GM18951 (cell line): Measurements from ENCODE around the gene NPR3.

Experiments used
- POLR2A ChIP-seq: IDR thresholded peaks from 4 replicates; pipeline ENCODE4 v1.6.1; 2011; ENCODE audit warnings: mild to moderate bottlenecking; ENCODE audit not compliant: insufficient read length, insufficient read depth; ENCODE audit errors: extremely low read depth
- in situ Hi-C: fragments of 300-500 bp; cut with MboI; formaldehyde crosslinking; loops from one replicate; pipeline ENCODE4 v1.12.0; 2022; ENCODE audit warnings: low sequenced_read_pairs, mixed read lengths, inconsistent platforms; ENCODE audit not compliant: unreplicated experiment

Gene NPR3

DNA sequence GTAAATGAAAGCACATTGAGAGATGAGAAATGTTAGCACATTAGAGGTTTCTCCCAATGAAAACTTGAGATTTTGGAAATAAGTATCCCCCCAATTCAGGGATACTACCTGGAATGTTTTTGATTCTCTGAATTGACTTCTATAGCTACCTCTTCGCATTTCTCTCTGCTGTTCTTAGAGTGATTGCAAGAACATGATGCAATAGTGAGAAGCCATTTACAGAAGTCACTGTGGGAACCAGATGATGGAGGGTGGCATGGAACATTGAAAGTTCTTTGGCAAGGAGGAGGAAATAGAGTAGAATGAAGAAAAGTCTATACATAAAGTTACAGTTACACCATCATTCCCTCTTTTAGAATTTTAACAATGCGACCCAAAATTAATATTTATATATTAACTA, 9.2 kb downstream of the NPR3 start:
- in situ Hi-C loops, result loop anchor here (25.0 kb wide), 1 partner anchor 667 kb away; no protein-coding TSS in a partner anchor
- no peak for TF ChIP-seq POLR2A

GRCh38 chr5:32721626-32722025, 10.5 kb downstream of the NPR3 start:
- TF ChIP-seq POLR2A, result no peak

GRCh38 chr5:32722957-32723356, 11.8 kb downstream of the NPR3 start:
- in situ Hi-C loops, result loop anchor here (25.0 kb wide), 1 partner anchor 664 kb away; no protein-coding TSS in a partner anchor
- no peak for TF ChIP-seq POLR2A

More at GRCh38 chr5:32721626-32722025, 10.5 kb downstream of the NPR3 start:
- in situ Hi-C loops, result loop anchor here (25.0 kb wide), 1 partner anchor 666 kb away; no protein-coding TSS in a partner anchor

DNA sequence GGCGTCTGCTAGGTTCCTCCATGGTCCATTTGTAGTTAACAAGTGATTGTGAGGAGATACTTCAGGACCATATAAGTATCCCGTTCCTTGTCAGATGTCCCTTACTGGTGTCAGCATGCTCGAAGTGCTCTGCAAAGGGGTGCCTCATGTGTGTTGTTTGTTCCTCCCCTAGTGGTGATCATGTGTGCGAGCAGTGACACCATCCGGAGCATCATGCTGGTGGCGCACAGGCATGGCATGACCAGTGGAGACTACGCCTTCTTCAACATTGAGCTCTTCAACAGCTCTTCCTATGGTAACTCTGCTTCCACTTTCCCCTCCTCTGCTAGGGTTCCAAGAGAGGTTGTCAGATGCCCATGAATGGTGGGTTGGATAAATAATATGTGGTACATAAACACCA, 13.4 kb downstream of the NPR3 start:
- no peak for TF ChIP-seq POLR2A
- in situ Hi-C loops, result loop anchor here (25.0 kb wide), 1 partner anchor 663 kb away; no protein-coding TSS in a partner anchor

GRCh38 chr5:32726086-32726557, 15.0 kb downstream of the NPR3 start:
- no peak for TF ChIP-seq POLR2A
- in situ Hi-C loops, result no loop called here

GRCh38 chr5:32729651-32730050, 18.5 kb downstream of the NPR3 start:
- TF ChIP-seq POLR2A, result no peak
- in situ Hi-C loops, result no loop called here

GRCh38 chr5:32733590-32734340, 22.6 kb downstream of the NPR3 start:
- TF ChIP-seq POLR2A, result no peak
- in situ Hi-C loops, result no loop called here

GRCh38 chr5:32734827-32735378, 23.8 kb downstream of the NPR3 start:
- in situ Hi-C loops, result no loop called here
- TF ChIP-seq POLR2A, result no peak

GRCh38 chr5:32735512-32735911, 24.4 kb downstream of the NPR3 start:
- TF ChIP-seq POLR2A, result no peak
- in situ Hi-C loops, result no loop called here

DNA sequence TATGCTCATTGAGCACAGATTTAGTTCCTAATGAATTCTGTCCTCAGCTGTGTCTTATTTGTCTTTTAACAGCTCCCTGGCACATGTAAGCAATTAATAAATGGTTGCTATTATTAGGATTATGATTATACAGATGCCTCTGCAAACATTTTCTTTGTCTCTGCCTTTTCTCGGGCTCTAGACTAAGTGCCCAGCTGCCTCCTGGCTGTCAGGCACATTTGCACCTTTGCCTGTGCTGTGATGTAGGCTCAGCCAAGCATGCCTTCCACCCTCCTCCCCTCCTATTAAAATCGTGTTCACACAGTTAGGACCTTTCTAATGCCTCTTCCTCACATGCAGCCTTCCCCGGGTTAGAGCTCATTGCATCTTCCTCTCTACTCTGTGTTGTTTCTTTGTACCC, 25.7 kb downstream of the NPR3 start:
- no peak for TF ChIP-seq POLR2A
- in situ Hi-C loops, result no loop called here

GRCh38 chr5:32740651-32741050, 29.5 kb downstream of the NPR3 start:
- no peak for TF ChIP-seq POLR2A
- in situ Hi-C loops, result no loop called here

DNA sequence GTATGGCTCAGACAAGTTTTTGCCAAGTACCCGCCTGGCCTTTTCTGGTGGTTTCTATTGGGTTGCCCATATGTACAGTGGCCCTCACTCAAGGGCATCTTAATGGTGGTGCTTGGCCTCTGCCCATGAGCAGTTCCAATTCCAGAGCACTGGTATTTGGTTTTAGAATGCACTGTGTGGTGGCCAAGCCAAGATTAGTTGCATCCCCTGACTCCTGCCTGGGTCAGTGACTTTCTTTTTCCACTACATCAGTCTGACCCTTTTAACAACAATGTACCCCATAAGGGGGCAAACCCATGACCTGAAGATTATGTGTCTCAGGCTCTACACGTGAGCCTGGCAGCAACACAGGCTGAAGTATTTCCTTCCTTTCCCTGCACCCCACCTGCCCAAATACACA, 34.2 kb downstream of the NPR3 start:
- in situ Hi-C loops, result no loop called here
- TF ChIP-seq POLR2A, result no peak

GRCh38 chr5:32752411-32752810, 41.3 kb downstream of the NPR3 start:
- in situ Hi-C loops, result no loop called here
- no peak for TF ChIP-seq POLR2A

DNA sequence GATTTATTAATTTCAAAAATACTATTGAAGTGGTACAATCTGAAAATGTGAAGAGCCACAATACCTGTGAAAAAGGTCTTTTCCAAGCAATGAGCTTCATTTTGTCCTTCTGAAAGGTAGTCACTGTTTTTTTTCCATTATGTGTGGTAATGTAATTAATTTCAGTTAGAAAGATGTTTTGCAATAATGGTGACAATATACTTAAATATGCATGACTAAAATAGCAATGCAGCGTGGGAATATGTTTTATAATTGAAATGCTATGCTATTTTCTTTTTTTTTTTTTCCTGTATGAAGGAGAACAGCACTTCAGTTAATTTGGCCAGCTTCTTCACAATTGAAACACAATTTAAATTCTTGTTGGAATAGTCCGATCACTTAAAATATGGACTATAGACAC, 41.9 kb downstream of the NPR3 start:
- no peak for TF ChIP-seq POLR2A
- in situ Hi-C loops, result no loop called here
